WTC11 (cell line): ENCODE measurements around the gene RIMKLB.
"Not testable (repeated sequence)": the region's sequence is repeated elsewhere in the genome, so short reads cannot be mapped to it uniquely, and the experiment has no call there.

ENCODE experiments used
- ATF2 ChIP-seq: sonication (generic); formaldehyde crosslinking; IDR thresholded peaks from 2 replicates; pipeline ENCODE4 v1.8.1; 2022; ENCODE audit warnings: low read depth, missing genetic modification reagents, borderline replicate concordance
- CTCF ChIP-seq: fragments of 200-600 bp; IDR thresholded peaks from 2 replicates; pipeline ENCODE4 v1.8.0; 2022; ENCODE audit warnings: antibody characterized with exemption
- NFE2L1 ChIP-seq: sonication (generic); formaldehyde crosslinking; IDR thresholded peaks from 2 replicates; pipeline ENCODE4 v1.8.1; 2023; ENCODE audit warnings: missing genetic modification reagents
- NR2C2 ChIP-seq: sonication (generic); formaldehyde crosslinking; IDR thresholded peaks from 2 replicates; pipeline ENCODE4 v1.8.0; 2022; ENCODE audit warnings: mild to moderate bottlenecking, missing genetic modification reagents
- USF2 ChIP-seq: sonication (generic); formaldehyde crosslinking; IDR thresholded peaks from 2 replicates; pipeline ENCODE4 v1.8.1; 2023; ENCODE audit warnings: mild to moderate bottlenecking, missing genetic modification reagents, moderate library complexity

- not testable (repeated sequence) for TF ChIP-seq USF2; NFE2L1 (CRISPR knock-in tag); CTCF; ATF2 (CRISPR knock-in tag); NR2C2 (CRISPR knock-in tag)
Observed at GRCh38 chr12:8804833-8805232, 107.0 kb downstream of the RIMKLB start.
